Raji (cell line): ENCODE data around the gene LIFR.

ENCODE experiments used
- POLR2A ChIP-seq: IDR thresholded peaks from 2 replicates; pipeline ENCODE4 v1.6.1; 2011; ENCODE audit warnings: low read depth, low read length, control low read depth; ENCODE audit not compliant: insufficient read depth

The LIFR gene

DNA sequence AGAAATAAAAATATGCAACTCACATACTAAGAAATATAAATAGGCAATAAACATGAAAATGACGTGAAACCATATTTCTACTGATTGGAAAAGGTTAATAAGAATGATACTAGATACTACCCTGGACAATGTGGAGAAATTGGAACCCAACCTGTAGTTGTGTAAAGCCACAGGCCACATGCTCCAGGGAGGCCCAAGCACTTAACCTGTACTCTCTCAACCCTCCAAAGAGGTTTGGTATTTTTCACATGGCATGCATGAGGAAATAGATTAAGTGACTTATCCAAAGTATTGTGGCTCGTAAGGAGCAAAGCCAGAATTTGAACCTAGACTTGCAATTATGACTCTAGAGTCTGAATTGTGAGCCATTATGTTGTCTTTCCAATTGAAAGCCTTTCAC, 13.4 kb downstream of the LIFR start:
- TF ChIP-seq POLR2A: no peak

DNA sequence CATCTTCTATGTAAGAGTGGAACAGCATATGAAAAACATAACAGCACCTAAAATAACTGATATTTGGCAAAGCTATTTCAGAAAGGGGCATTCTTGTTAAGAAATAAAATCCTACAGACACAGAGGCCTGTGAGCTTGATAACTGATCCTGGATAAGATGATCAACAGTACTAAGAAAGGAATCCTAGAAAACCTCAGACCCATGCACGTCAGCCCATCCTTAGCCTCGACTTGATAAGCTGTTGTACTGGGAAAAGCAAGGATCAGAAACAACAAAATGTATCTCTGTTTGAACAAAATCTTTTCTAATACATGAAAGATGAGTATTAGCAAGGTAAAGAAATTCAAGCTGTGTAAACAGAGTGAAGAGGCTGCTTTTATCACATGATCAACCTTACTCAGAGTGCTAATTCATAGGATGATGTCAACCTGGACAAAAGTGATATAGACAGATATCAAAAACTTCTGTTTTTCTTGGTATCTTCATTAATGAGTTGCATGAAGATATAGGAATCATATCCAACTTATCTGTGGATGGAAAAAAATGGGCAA, 15.2 kb downstream of the LIFR start:
- no peak for TF ChIP-seq POLR2A

DNA sequence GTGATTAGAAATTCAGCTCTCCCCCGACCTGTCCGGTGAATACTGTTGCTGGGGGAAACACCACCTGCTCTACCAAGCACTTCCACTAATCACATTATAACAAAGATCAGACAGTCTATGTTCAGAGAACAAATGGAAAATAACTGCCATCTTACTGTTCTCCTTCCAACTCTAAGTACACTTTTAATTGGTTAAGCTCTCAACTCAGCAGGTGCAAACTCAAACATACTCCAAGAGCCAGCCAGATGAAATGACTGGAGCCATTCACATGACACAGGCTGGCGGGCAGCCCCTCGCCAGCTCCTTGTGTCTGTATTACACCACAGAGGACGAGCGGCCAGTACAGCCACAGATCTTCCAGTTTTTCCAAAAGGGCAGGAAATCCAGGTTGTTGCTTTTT, 16.1 kb downstream of the LIFR start:
- TF ChIP-seq POLR2A: no peak

DNA sequence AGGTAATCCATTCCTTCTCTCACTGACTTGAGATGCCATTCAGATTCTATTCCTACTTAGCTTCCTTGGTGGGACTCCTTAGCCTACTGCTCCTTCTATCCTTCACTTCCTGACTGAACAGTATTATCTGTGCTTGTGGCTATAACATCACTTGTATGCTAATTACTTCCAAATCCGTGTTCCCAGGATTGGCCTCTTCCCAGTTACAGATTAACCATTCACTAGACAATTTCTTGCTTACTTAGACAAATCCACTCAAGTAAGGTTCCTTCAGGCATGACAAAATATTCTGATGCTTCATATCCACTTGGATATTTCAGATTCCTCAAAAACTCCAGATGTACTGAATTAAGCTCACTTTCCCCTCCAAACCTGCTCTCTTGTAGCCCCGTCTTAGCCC, 18.3 kb downstream of the LIFR start:
- TF ChIP-seq POLR2A: no peak

DNA sequence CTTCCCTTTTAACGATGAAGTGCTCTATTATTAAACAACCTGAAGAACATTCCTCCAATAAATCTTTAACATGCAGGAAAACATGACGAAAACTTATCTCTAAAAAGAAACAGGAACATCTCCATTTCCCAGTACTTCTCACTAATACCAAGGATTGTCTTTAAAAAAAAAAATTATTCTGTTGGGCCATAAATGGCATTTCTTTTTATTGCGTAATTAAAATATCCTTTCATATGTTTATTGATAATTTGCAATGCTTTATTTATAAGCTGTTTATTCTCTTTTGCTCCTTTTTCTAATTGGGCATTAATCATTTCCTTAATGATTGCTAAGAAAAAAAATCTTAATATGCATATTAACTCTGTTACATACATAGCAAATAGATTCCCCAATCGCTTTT, 18.9 kb downstream of the LIFR start:
- no peak for TF ChIP-seq POLR2A

DNA sequence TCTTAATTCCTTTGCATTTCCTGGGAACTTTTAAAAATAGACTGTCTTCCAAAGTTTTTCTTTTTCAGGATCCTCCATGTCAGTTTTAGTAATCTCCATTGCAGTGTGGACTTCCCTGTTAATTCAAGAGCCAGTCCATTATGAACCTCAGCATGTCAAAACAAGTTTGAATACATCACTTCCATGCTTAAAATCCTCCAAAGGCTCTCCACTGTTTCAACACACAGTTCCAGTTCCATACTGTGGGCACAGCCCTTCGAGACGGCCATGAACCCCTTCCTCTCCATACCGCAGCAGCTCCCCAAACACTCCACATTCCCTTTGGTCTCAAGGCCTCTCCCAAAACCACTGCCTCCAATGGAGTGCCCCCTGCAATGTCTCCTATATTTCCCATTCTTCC, 19.5 kb downstream of the LIFR start:
- TF ChIP-seq POLR2A: no peak

DNA sequence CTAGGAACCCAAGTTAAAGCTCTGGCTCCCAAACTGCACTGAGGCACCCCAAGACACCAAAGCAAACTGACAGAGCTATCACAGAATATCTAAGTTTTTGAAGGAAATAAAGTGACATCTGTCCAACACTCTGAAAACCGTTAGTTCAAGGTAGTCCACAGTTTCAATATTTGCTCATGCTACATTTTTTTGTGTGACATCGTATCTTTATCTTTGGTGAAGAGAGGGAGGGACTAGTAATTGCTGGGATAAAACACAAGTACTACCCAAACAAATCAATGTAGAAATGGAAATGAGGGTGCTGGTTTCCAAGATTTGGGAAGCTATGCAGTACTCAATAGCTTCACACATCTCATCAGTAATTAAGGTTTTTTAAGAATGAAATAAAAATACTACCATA, 20.6 kb downstream of the LIFR start:
- TF ChIP-seq POLR2A: no peak

DNA sequence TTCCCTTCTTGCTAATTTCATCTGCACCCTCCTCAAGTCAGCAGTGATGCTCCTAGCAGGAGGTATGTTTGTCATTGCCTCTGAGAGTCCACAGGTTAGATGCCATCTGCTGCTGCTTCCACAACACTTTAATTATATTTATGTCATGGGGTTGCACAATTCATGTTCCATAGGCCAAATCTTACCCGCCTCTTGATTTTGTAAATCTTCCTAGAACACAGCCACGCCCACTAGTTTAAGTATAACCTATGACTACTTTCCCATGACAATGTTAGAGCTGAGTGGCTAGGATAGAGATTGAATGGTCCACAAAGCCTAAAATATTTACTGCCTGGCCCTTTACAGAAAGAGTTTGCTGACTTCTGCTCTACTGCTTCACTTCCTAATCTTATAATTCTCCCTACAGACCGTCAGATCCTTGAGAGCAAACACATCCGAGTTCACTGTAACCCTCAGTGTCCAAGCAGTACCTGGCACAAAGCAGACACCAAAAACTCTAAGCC, 21.1 kb downstream of the LIFR start:
- no peak for TF ChIP-seq POLR2A

DNA sequence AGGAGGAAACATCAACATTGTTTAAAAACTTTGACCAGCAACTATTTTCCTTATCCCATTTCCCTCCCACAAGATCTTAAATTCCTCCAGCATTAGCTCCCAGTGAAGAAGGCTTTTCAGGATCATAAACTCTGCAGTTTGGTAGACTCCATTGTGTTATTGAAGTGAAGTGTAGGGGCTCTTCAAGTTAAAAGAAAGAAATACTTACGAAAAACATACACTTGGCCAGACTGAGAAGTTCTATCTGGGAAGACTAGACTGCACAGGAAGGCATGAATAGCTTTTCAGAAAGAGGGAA, 22.3 kb downstream of the LIFR start:
- no peak for TF ChIP-seq POLR2A

DNA sequence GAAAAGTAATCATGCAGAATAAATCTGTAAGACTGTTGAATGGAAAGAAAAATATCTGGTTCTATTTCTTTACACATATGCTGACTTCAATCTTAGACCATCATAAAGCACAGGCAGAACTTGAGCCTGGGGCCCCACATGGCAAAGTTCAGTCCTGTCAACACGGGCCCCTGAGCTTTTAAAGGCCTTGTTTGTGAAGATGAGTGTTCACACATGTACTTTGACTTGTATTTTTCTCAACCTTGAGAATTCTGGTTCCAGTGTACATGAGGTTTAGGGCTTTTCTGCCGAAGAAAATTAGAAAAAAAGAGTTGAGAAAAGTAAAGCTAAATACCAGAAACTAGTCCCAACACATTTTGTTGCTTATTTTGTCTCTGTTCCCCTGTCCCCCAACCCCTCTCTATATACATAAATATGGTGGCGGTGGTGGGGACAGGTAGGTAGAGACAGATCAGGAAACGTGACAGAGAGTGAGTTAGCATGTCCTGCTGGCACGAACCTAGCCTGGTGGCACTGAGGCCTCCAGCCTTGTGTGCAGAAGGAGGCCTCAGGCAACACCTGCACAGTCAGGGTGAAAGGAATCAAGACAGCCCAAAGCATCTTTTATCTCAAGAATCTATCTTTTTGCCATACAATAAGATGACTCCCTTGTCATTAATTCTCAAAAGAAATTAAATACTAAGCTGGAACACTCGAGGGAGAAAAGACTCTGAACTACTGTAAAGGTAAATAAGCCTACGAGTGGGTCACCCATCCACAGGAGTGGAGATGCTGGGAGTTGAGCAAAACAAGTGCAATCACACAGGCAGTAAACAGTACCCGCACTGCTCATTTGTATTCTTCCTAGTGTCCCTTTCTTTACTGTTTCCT, 22.9 kb downstream of the LIFR start:
- TF ChIP-seq POLR2A: no peak

DNA sequence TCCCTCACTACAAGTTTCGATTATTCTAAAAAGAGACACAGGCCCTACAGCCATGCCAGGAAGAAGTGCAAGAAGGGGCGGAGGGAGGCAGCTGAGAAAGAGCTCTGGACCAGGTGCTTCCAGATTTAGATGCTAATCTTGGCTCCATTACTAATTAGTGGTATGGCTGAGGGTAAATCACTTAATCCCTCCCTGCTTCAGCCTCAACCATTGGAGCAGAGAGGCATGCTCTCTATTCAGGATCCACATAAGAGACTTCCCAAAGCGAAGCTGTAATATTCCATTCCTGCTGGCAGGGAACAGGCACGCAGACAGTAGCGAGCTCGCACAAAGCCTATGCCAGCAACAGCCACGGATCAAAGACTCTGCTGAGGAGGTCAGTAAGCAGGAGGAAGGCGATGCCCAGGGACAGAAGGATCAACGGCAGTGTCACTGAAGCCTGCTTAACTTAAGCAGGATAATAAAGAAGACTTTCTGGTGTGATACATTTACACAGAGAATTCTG, 24.2 kb downstream of the LIFR start:
- no peak for TF ChIP-seq POLR2A

DNA sequence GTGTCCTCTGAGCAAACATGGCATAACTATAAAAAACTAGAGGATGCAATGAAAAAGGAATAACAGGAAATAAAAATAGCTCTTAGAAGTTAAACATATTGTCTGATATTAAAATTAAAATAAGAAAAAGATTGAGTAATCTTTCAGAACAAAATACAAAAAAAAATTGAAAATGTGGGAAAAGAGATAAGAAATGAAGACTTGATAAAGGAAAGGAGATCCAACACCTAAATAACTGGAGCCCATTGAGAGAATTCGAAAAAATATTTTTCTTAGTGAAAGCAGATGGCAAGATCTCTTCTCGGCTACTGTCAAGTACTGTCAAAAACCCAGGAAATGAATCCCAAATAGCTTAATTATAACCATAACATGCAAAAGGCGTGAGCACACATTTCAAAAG, 24.9 kb downstream of the LIFR start:
- no peak for TF ChIP-seq POLR2A

DNA sequence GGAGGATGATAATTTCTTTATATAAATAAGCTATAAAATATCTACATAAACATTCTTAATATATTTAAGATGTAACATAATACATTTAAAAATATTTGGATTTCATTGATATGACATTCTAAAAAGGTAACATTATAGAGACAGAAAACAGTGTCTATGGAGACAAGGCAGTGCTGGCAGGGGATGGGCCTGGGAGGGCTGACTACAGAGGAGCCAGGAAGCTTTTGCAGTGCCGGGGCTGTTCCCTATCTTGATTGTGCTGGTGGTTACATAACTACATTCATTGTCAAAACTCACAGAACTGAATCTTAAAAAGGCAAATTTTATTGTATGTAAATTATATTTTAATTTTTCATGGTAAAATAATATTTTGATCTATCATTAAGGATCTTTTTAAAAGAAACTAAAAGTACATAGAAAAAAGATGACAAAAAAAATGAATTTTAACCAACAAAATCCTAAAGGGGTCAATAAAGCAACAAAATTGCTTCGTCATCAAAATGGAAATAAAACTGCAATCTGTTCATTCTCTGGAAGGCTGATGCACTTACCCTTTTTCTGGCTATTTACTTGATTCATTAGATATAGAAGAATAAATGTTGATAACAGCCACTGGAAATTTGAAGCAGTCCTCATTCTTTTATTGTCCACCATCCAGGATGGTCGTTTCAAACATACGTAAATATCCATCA, 26.3 kb downstream of the LIFR start:
- TF ChIP-seq POLR2A: no peak

DNA sequence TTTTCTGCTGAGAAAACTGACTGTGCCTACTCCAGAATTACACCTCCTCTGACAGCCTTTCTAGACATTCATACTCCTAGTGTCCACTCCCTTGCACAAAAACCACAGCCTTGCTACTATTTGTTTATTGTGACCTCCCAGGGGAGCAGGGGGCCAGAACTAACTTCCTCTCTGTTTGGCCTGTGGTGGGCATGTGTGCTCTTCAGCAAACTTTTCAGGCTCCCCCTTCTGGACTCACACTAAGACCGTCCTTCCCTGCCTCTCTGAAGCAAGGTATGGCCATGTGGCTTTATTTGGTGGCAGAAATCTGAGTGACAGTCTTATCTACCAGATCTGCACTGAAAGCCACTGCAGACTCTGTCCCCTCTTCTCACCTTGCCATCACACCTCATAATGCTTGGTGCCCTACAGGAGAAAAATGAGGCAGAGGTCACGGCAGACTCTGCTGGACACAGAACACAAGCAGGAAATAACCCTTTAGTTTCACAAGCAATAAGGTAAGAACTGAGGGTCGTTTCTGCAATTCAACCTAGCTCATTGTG, 28.2 kb downstream of the LIFR start:
- no peak for TF ChIP-seq POLR2A

DNA sequence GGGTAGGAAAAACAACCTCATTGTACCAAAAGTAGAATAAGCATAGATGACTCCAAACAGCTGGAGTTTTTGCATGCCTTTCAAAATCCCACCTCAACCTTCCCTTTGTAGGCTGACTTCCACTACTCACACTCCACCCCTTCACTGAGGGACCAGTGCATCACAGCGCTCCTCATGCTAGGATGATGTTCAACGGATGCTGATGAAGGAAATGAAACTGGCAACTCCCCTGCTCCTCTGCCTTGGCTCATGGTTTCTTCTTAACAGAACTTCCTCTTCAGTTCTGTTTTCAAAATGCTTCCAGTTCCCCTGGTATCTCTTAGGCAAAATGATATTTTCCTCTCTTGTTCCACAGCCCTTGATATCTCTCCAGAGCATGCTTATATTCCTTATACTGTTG, 29.0 kb downstream of the LIFR start:
- TF ChIP-seq POLR2A: no peak

DNA sequence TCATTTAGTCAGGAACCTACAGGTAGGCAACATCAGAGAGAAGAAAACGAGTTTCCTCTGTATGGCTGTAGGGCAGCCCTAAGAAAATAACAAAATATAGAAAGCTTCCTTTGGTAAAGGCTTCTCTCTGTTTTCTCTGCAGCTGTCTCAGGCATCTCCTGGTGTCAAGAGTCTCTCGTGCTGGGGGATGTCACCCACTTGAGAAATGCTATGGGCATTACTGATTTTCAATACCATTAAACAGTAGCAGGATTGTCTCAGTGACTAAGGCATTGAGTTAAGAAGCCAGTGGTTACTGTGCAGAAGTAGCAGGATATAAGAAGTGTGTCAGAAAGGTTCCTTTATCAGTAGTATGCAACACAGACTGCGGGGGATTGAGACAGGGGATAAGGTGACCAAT, 32.4 kb downstream of the LIFR start:
- no peak for TF ChIP-seq POLR2A
